GM19452 (cell line): ENCODE results near the gene RAET1E.
"Not testable (repeated sequence)": the region's sequence is repeated elsewhere in the genome, so short reads cannot be mapped to it uniquely, and the experiment has no call there.

Experiments used
- ATAC-seq: cut with Tn5 transposase; IDR thresholded peaks from one replicate; pipeline ENCODE4 v1.9.1; 2021; ENCODE audit not compliant: unreplicated experiment

RAET1E gene

GRCh38 chr6:149862922-149863697 is 34.8 kb downstream of the RAET1E start:
- peak; percentile 40 for ATAC-seq

GRCh38 chr6:149862424-149862738 is 35.5 kb downstream of the RAET1E start:
- not testable (repeated sequence) for ATAC-seq

GRCh38 chr6:149861603-149862423 is 36.1 kb downstream of the RAET1E start:
- no peak for ATAC-seq

GRCh38 chr6:149860834-149861602 is 36.9 kb downstream of the RAET1E start:
- no peak for ATAC-seq

- no peak for ATAC-seq
Measured at GRCh38 chr6:149860513-149860833, 37.4 kb downstream of the RAET1E start.

GRCh38 chr6:149859938-149860337 is 38.0 kb downstream of the RAET1E start:
- no peak for ATAC-seq

- no peak for ATAC-seq
Measured at GRCh38 chr6:149859368-149859767, 38.5 kb downstream of the RAET1E start.

GRCh38 chr6:149857541-149857940 is 40.4 kb downstream of the RAET1E start:
- no peak for ATAC-seq

- ATAC-seq = no peak
Measured at GRCh38 chr6:149856256-149856994, 41.5 kb downstream of the RAET1E start.

- no peak for ATAC-seq
Measured at GRCh38 chr6:149855741-149856140, 42.2 kb downstream of the RAET1E start.

- no peak for ATAC-seq
Measured at GRCh38 chr6:149855040-149855654, 42.8 kb downstream of the RAET1E start.

GRCh38 chr6:149854532-149854931 is 43.4 kb downstream of the RAET1E start:
- ATAC-seq = no peak

GRCh38 chr6:149854017-149854416 is 43.9 kb downstream of the RAET1E start:
- ATAC-seq = not testable (repeated sequence)

GRCh38 chr6:149852881-149853280 is 45.0 kb downstream of the RAET1E start:
- no peak for ATAC-seq

- no peak for ATAC-seq
Measured at GRCh38 chr6:149852180-149852579, 45.7 kb downstream of the RAET1E start.

GRCh38 chr6:149851461-149852110 is 46.3 kb downstream of the RAET1E start:
- ATAC-seq = no peak

- not testable (repeated sequence) for ATAC-seq
Measured at GRCh38 chr6:149848343-149848742, 49.6 kb downstream of the RAET1E start.
